GM18519 (cell line): ENCODE measurements around the gene BMP5.

Source experiments
- ATAC-seq: cut with Tn5 transposase; IDR thresholded peaks from one replicate; pipeline ENCODE4 v1.9.1; 2021; ENCODE audit warnings: mild to moderate bottlenecking, moderate library complexity; ENCODE audit not compliant: unreplicated experiment, low FRiP score

Gene BMP5

GRCh38 chr6:55820696-55821095 lies 54.7 kb downstream of the BMP5 start:
- no peak for ATAC-seq

GRCh38 chr6:55819811-55820210 lies 55.6 kb downstream of the BMP5 start:
- ATAC-seq = no peak

- no peak for ATAC-seq
These were observed 56.9 kb downstream of the BMP5 start for GRCh38 chr6:55818482-55818881.

- no peak for ATAC-seq
These were observed 62.9 kb downstream of the BMP5 start for GRCh38 chr6:55812509-55812908.

- no peak for ATAC-seq
These were observed 64.3 kb downstream of the BMP5 start for GRCh38 chr6:55811074-55811473.

GRCh38 chr6:55802259-55802658 lies 73.1 kb downstream of the BMP5 start:
- no peak for ATAC-seq

- ATAC-seq = no peak
These were observed 76.8 kb downstream of the BMP5 start for GRCh38 chr6:55798571-55798970.

- ATAC-seq = no peak
These were observed 81.1 kb downstream of the BMP5 start for GRCh38 chr6:55794136-55794812.

GRCh38 chr6:55785273-55785672 lies 90.1 kb downstream of the BMP5 start:
- ATAC-seq = no peak

GRCh38 chr6:55782275-55782674 lies 93.1 kb downstream of the BMP5 start:
- no peak for ATAC-seq

- ATAC-seq = no peak
These were observed 96.7 kb downstream of the BMP5 start for GRCh38 chr6:55778705-55779104.

- ATAC-seq = no peak
These were observed 97.9 kb downstream of the BMP5 start for GRCh38 chr6:55777469-55777868.

GRCh38 chr6:55776113-55776512 lies 99.3 kb downstream of the BMP5 start:
- no peak for ATAC-seq

GRCh38 chr6:55775029-55775318 lies 100.4 kb downstream of the BMP5 start:
- ATAC-seq = no peak

GRCh38 chr6:55774286-55775028 lies 100.9 kb downstream of the BMP5 start:
- ATAC-seq = no peak

GRCh38 chr6:55773620-55774216 lies 101.7 kb downstream of the BMP5 start:
- ATAC-seq = no peak

GRCh38 chr6:55772730-55773129 lies 102.7 kb downstream of the BMP5 start:
- no peak for ATAC-seq

- ATAC-seq = no peak
These were observed 115.9 kb downstream of the BMP5 start for GRCh38 chr6:55759536-55759935.

- no peak for ATAC-seq
These were observed 117.0 kb downstream of the BMP5 start for GRCh38 chr6:55758156-55758937.

- no peak for ATAC-seq
These were observed 118.8 kb downstream of the BMP5 start for GRCh38 chr6:55756531-55757031.

- ATAC-seq = no peak
These were observed 126.5 kb downstream of the BMP5 start for GRCh38 chr6:55748880-55749279.
